K562 (cell line): ENCODE data around the gene CUTA. TPM values are rescaled to one million over a fixed set of nuclear protein-coding genes. Genes with fewer than 3 reads are reported as not detected.

Experiments
- BRD9 ChIP-seq: fragments of 450-650 bp; IDR thresholded peaks from 2 replicates; pipeline ENCODE4 v1.6.1; 2018; ENCODE audit warnings: low read depth; ENCODE audit not compliant: partially characterized antibody
- BRF1 ChIP-seq: IDR thresholded peaks from 3 replicates; pipeline ENCODE4 v1.6.1; 2011; ENCODE audit warnings: borderline replicate concordance, mild to moderate bottlenecking; ENCODE audit not compliant: insufficient read length; ENCODE audit errors: extremely low read depth
- DMBX1 ChIP-seq: fragments of 250-450 bp; sonication (Bioruptor Pico); IDR thresholded peaks from 2 replicates; pipeline ENCODE4 v1.8.0; 2022; ENCODE audit warnings: inconsistent platforms, mild to moderate bottlenecking, moderate library complexity, borderline replicate concordance
- DPF2 ChIP-seq: fragments of 450-650 bp; IDR thresholded peaks from 2 replicates; pipeline ENCODE4 v1.6.1; 2016
- GABPB2 ChIP-seq: fragments of 250-450 bp; sonication (Bioruptor Pico); conservative IDR thresholded peaks from 2 replicates; pipeline ENCODE4 v1.5.1; 2021; ENCODE audit warnings: mild to moderate bottlenecking
- HDAC2 ChIP-seq: fragments of 450-650 bp; IDR thresholded peaks from 2 replicates; pipeline ENCODE4 v1.6.1; 2016; ENCODE audit warnings: mild to moderate bottlenecking
- HDAC8 ChIP-seq: fragments of 450-650 bp; IDR thresholded peaks from 2 replicates; pipeline ENCODE4 v1.6.1; 2016; ENCODE audit warnings: mild to moderate bottlenecking, missing genetic modification characterization, moderate library complexity, missing compliant biosample characterization
- HNRNPK ChIP-seq: fragments of 200-400 bp; formaldehyde crosslinking; IDR thresholded peaks from one replicate; pipeline ENCODE4 v1.6.1; 2018; ENCODE audit warnings: mild to moderate bottlenecking, low read depth, low read length; ENCODE audit not compliant: poor library complexity, severe bottlenecking
- NR3C1 ChIP-seq: sonication (generic); formaldehyde crosslinking; IDR thresholded peaks from 2 replicates; pipeline ENCODE4 v1.8.1; 2022; ENCODE audit warnings: missing genetic modification reagents
- SPI1 ChIP-seq: IDR thresholded peaks from 2 replicates; pipeline ENCODE4 v1.6.1; 2011; ENCODE audit warnings: low read depth, low read length, control low read depth, borderline replicate concordance
- TAF9B ChIP-seq: fragments of 450-650 bp; IDR thresholded peaks from 2 replicates; pipeline ENCODE4 v1.6.1; 2018; ENCODE audit warnings: mild to moderate bottlenecking; ENCODE audit not compliant: partially characterized antibody
- TCF7L2 ChIP-seq: fragments of 150-350 bp; IDR thresholded peaks from 2 replicates; pipeline ENCODE4 v1.6.1; 2016; ENCODE audit warnings: low read depth, mild to moderate bottlenecking, low read length, moderate library complexity
- XRCC4 ChIP-seq: IDR thresholded peaks from one replicate; pipeline ENCODE4 v1.6.1; 2011; ENCODE audit not compliant: insufficient read depth, insufficient read length; ENCODE audit errors: extremely low read depth
- ZFPM2 ChIP-seq: fragments of 250-450 bp; sonication (Bioruptor Pico); IDR thresholded peaks from 2 replicates; pipeline ENCODE4 v1.5.1; 2022; ENCODE audit warnings: mild to moderate bottlenecking
- ZNF274 ChIP-seq: IDR thresholded peaks from 2 replicates; pipeline ENCODE4 v1.6.1; 2011; ENCODE audit warnings: low read depth, mild to moderate bottlenecking, low read length, moderate library complexity, borderline replicate concordance
- ZNF444 ChIP-seq: fragments of 250-450 bp; sonication (Bioruptor Pico); IDR thresholded peaks from 2 replicates; pipeline ENCODE4 v1.4.0; 2020; ENCODE audit warnings: mild to moderate bottlenecking, moderate library complexity
- polyA plus RNA-seq, 8 experiments: library from polyadenylated mRNA; depleted of rRNA in 4 of 8; stranded (reverse) in 5 of 8; unstranded in 3 of 8; fragments of >200 nt; fragmentation: Nextera tagmentation in 2 of 8; fragmentation: Illumina TruSeq in 1 of 8; extraction: Ambion mirVana in 2 of 8; extraction: Trizol in 1 of 8; gene quantifications; 2 replicates each; pipeline versions ENCODE4 v1.2.1 to v1.2.3, GENCODE V29; 2011 to 2014; ENCODE audit warnings: inconsistent platforms in 1 of 8, missing spikeins in 1 of 8
- total RNA-seq, 7 experiments: library from RNA; depleted of rRNA in 6 of 7; stranded (reverse); fragments of >200 nt in 6 of 7; fragmentation: Illumina TruSeq in 2 of 7; extraction: Trizol in 2 of 7; gene quantifications; 2 replicates each; pipeline versions ENCODE4 v1.2.1 to v1.2.3, GENCODE V29; 2011 to 2021; ENCODE audit warnings: low replicate concordance in 1 of 7
- TF ChIP-seq, protein P1 (sequence below): sonication (generic); formaldehyde crosslinking; IDR thresholded peaks from 2 replicates; pipeline ENCODE4 v1.8.0; 2022; ENCODE audit warnings: missing genetic modification reagents, mild to moderate bottlenecking, moderate library complexity, borderline replicate concordance
- TF ChIP-seq, protein P2 (sequence below): fragments of 450-650 bp; formaldehyde crosslinking; IDR thresholded peaks from 2 replicates; pipeline ENCODE4 v1.4.0; 2022; ENCODE audit warnings: mild to moderate bottlenecking, moderate library complexity
- TF ChIP-seq, protein P3 (sequence below): sonication (generic); formaldehyde crosslinking; IDR thresholded peaks from 2 replicates; pipeline ENCODE4 v1.8.1; 2023; ENCODE audit warnings: mild to moderate bottlenecking, missing genetic modification reagents
- TF ChIP-seq, protein P4 (sequence below): fragments of 250-450 bp; sonication (Bioruptor Pico); IDR thresholded peaks from 2 replicates; pipeline ENCODE4 v1.8.0; 2021; ENCODE audit warnings: mild to moderate bottlenecking, moderate library complexity
- TF ChIP-seq, protein P5 (sequence below): sonication (generic); formaldehyde crosslinking; IDR thresholded peaks from 2 replicates; pipeline ENCODE4 v1.4.0; 2020; ENCODE audit warnings: mild to moderate bottlenecking, missing genetic modification reagents

Gene CUTA
- total and polyA plus RNA-seq, 9 of the 15 experiments (the other 6 are each of a cell fraction or from before 2014, with no cell fraction given), result 166 to 682 (median 310) TPM

DNA sequence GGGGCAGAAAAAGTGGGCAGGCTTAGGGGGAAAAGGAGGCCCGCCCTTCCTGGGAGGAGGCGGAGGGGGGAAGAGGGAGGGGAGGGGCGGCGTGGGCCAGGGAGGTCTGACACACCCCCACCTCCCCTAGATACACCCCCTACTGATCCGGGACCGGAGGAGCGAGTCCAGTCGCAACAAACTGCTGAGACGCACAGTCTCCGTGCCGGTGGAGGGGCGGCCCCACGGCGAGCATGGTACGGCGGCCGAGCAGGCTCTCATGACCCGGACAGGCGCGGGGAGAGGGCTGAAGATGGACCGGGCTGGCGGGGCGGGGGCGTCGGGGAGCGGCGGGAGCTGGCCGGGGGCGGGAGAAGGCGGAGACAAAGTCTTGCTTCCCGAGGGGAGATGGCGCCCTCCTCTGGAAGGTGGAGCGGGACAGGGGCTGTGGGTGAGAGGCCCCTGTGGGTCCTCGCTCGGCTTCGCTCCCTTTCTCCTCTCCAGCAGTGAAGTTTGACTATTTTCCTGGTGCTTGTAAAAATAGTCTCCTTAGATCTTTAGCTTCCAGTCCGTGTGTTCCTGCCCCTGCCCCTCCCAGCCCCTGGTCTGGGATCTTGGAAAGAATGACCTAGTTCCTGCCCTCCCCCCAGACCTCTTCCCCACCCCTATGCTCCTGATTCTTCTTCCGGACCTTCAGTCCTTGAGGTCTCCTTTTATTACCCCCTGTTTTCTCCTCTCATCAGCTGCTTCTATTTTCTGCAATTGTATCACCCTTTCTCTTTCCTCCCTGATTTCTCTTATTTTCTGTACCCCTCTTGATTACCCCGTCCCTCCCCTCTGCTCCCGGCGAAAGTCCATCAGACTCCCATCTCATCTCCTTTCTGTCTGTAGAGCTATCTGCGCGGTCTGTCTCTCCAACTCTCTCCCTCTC is 8.0 kb upstream of the CUTA start (continued):
- TF ChIP-seq, protein P1, sequence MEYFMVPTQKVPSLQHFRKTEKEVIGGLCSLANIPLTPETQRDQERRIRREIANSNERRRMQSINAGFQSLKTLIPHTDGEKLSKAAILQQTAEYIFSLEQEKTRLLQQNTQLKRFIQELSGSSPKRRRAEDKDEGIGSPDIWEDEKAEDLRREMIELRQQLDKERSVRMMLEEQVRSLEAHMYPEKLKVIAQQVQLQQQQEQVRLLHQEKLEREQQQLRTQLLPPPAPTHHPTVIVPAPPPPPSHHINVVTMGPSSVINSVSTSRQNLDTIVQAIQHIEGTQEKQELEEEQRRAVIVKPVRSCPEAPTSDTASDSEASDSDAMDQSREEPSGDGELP (CRISPR knock-in tag), result peak; percentile 82
- peak; percentile 15 for TF ChIP-seq BRD9
- TF ChIP-seq ZFPM2 (CRISPR knock-in tag), result no peak
- TF ChIP-seq, protein P2, sequence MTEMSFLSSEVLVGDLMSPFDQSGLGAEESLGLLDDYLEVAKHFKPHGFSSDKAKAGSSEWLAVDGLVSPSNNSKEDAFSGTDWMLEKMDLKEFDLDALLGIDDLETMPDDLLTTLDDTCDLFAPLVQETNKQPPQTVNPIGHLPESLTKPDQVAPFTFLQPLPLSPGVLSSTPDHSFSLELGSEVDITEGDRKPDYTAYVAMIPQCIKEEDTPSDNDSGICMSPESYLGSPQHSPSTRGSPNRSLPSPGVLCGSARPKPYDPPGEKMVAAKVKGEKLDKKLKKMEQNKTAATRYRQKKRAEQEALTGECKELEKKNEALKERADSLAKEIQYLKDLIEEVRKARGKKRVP (CRISPR knock-in tag), result no peak
- TF ChIP-seq DPF2, result no peak
- no peak for TF ChIP-seq ZNF274
- no peak for TF ChIP-seq SPI1
- TF ChIP-seq, protein P3, sequence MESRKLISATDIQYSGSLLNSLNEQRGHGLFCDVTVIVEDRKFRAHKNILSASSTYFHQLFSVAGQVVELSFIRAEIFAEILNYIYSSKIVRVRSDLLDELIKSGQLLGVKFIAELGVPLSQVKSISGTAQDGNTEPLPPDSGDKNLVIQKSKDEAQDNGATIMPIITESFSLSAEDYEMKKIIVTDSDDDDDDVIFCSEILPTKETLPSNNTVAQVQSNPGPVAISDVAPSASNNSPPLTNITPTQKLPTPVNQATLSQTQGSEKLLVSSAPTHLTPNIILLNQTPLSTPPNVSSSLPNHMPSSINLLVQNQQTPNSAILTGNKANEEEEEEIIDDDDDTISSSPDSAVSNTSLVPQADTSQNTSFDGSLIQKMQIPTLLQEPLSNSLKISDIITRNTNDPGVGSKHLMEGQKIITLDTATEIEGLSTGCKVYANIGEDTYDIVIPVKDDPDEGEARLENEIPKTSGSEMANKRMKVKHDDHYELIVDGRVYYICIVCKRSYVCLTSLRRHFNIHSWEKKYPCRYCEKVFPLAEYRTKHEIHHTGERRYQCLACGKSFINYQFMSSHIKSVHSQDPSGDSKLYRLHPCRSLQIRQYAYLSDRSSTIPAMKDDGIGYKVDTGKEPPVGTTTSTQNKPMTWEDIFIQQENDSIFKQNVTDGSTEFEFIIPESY, result peak; percentile 69
- TF ChIP-seq, protein P4, sequence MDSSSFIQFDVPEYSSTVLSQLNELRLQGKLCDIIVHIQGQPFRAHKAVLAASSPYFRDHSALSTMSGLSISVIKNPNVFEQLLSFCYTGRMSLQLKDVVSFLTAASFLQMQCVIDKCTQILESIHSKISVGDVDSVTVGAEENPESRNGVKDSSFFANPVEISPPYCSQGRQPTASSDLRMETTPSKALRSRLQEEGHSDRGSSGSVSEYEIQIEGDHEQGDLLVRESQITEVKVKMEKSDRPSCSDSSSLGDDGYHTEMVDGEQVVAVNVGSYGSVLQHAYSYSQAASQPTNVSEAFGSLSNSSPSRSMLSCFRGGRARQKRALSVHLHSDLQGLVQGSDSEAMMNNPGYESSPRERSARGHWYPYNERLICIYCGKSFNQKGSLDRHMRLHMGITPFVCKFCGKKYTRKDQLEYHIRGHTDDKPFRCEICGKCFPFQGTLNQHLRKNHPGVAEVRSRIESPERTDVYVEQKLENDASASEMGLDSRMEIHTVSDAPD (CRISPR knock-in tag), result no peak
- TF ChIP-seq DMBX1 (CRISPR knock-in tag), result no peak
- no peak for TF ChIP-seq TAF9B
- no peak for TF ChIP-seq HNRNPK
- no peak for TF ChIP-seq XRCC4
- no peak for TF ChIP-seq HDAC2
- TF ChIP-seq BRF1, result no peak
- TF ChIP-seq HDAC8, result no peak
- TF ChIP-seq ZNF444 (CRISPR knock-in tag), result 0 out of 2 replicates have a peak, but pooled peaks have one; percentile 46
- TF ChIP-seq, protein P5, sequence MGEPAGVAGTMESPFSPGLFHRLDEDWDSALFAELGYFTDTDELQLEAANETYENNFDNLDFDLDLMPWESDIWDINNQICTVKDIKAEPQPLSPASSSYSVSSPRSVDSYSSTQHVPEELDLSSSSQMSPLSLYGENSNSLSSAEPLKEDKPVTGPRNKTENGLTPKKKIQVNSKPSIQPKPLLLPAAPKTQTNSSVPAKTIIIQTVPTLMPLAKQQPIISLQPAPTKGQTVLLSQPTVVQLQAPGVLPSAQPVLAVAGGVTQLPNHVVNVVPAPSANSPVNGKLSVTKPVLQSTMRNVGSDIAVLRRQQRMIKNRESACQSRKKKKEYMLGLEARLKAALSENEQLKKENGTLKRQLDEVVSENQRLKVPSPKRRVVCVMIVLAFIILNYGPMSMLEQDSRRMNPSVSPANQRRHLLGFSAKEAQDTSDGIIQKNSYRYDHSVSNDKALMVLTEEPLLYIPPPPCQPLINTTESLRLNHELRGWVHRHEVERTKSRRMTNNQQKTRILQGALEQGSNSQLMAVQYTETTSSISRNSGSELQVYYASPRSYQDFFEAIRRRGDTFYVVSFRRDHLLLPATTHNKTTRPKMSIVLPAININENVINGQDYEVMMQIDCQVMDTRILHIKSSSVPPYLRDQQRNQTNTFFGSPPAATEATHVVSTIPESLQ (CRISPR knock-in tag), result no peak
- no peak for TF ChIP-seq GABPB2 (CRISPR knock-in tag)
- TF ChIP-seq TCF7L2, result no peak
- no peak; the same call in 1 of the 2 replicates for TF ChIP-seq NR3C1 (CRISPR knock-in tag)
